Measurements from ENCODE around the gene PTPRR.

DNA sequence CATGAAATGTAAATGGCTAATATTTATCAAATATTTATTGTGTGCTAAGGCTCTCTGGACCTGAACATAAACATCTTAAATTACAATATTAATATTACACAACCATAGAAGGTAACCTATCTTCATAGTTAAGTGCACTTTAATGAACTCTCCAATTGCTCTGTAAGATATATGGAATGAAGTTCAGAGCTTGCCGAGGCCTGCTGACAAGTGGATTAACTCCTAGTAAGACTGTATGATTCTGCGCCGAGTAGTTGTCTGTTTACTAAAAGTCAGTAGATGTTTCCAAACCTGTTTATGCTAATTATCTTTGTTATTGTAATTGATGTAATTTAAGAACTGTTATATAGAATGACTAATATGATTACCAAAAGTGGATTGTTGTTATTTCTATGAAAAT is 77.2 kb downstream of the PTPRR start:
- TF ChIP-seq, protein P1, sequence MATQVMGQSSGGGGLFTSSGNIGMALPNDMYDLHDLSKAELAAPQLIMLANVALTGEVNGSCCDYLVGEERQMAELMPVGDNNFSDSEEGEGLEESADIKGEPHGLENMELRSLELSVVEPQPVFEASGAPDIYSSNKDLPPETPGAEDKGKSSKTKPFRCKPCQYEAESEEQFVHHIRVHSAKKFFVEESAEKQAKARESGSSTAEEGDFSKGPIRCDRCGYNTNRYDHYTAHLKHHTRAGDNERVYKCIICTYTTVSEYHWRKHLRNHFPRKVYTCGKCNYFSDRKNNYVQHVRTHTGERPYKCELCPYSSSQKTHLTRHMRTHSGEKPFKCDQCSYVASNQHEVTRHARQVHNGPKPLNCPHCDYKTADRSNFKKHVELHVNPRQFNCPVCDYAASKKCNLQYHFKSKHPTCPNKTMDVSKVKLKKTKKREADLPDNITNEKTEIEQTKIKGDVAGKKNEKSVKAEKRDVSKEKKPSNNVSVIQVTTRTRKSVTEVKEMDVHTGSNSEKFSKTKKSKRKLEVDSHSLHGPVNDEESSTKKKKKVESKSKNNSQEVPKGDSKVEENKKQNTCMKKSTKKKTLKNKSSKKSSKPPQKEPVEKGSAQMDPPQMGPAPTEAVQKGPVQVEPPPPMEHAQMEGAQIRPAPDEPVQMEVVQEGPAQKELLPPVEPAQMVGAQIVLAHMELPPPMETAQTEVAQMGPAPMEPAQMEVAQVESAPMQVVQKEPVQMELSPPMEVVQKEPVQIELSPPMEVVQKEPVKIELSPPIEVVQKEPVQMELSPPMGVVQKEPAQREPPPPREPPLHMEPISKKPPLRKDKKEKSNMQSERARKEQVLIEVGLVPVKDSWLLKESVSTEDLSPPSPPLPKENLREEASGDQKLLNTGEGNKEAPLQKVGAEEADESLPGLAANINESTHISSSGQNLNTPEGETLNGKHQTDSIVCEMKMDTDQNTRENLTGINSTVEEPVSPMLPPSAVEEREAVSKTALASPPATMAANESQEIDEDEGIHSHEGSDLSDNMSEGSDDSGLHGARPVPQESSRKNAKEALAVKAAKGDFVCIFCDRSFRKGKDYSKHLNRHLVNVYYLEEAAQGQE (IDR thresholded peaks at IDR 0.05; ENCODE audit: low read depth): no peak
- TF ChIP-seq EP300 (IDR thresholded peaks at IDR 0.05; ENCODE audit: borderline replicate concordance) (no peak), CREB1 (IDR thresholded peaks at IDR 0.05; ENCODE audit: low read depth) (no peak), TAF1 (IDR thresholded peaks at IDR 0.05; ENCODE audit: low read depth) (no peak), CEBPB (IDR thresholded peaks at IDR 0.05) (no peak), TEAD4 (IDR thresholded peaks at IDR 0.05) (no peak), FOXM1 (IDR thresholded peaks at IDR 0.05; ENCODE audit: borderline replicate concordance, low read depth) (no peak), YY1 (IDR thresholded peaks at IDR 0.05; ENCODE audit: low read depth) (no peak)
- TF ChIP-seq, protein P2, sequence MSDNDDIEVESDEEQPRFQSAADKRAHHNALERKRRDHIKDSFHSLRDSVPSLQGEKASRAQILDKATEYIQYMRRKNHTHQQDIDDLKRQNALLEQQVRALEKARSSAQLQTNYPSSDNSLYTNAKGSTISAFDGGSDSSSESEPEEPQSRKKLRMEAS (IDR thresholded peaks at IDR 0.05): no peak
- TF ChIP-seq, protein P3, sequence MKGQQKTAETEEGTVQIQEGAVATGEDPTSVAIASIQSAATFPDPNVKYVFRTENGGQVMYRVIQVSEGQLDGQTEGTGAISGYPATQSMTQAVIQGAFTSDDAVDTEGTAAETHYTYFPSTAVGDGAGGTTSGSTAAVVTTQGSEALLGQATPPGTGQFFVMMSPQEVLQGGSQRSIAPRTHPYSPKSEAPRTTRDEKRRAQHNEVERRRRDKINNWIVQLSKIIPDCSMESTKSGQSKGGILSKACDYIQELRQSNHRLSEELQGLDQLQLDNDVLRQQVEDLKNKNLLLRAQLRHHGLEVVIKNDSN (IDR thresholded peaks at IDR 0.05): no peak

All from Ishikawa (cell line).